Middle frontal gyrus (tissue), 1 donor: ENCODE data around the gene TLE3.

Experiments
- DNase-seq: peaks from one replicate; pipeline ENCODE4 v3.0.0-alpha.2; 2015; ENCODE audit warnings: low spot score; ENCODE audit errors: extremely low spot score

TLE3 gene

GRCh38 chr15:70048578-70049514 lies 48.9 kb downstream of the TLE3 start:
- no peak for DNase-seq

- no peak for DNase-seq
Observed at GRCh38 chr15:70048198-70048565, 49.5 kb downstream of the TLE3 start.

DNA sequence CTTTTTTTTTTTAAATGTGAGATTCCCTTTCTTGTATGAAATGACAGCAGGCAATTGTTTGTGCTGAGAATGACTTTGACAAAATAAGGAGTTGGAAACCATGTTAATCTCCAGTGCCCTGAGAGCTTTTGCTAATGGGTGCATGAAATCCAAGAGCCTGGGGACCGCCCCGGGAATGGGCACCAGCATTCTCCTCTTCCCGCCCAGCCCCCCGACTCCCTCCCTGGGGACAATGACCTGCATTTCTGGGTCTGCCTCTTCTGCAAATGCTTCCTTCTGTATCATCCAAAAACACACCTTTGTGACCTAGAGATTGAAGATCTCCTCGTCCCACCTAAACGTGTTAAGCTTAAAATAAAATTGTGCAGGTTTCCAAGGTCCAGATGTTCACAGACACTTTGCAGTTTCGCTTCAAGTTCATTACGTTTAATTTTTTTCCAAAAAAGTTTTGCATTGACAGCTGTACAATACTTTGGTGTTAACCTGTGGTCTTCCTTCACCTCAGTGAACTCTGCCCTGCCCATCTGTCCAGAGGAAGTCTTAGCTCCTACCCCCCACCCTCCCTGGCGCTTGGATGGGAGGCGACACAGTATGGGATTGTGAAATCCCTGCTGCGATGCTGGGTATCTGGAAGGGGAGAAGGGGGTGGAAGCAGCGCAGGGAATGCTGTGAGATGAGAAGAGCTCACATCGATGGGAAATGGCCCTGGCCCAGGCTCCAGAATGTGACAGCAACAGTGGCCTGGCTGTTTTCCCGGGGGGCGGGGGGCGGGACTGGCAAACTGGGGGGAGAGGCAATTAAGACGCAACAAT lies 50.1 kb downstream of the TLE3 start:
- no peak for DNase-seq

- DNase-seq: no peak
Observed at GRCh38 chr15:70046679-70047369, 50.9 kb downstream of the TLE3 start.

DNA sequence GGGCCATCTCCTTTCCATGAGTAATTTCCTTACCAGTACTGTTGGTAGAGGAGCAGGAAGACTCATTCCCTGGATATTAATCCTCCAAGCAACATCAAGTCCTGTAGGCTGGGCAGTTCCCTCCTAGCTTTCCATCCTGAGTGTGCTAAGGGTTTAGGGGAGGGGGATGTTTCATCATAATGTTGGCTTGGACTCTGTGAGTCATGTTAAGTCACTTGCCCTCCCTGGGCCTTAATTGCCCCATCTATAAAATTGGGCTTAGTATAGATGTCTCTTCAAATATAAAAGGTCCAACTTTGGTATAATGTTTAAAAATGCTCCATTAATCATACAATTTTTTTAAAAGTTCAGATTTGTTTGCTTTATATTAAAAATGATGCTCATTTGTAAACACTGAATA lies 52.7 kb downstream of the TLE3 start:
- DNase-seq: no peak

DNA sequence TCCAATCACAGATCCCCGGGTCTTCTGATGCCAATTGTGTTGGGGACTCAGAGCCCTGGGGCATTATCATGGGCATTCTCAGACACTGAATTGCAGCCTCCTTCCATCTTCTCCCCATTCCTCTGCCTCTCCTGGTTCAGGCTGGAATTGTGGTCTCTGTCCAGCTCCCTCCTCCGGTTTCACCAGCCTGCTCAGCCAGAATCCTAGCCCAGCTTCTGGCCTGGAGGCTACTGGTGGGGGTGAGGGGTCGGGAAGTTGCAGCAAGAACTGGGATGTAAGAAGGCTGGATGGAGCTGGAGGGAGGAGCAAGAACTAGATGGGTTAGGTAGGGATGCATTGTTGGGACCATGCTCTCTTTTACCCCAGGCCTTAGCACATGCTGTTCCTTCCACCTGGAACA lies 53.5 kb downstream of the TLE3 start:
- no peak for DNase-seq

DNA sequence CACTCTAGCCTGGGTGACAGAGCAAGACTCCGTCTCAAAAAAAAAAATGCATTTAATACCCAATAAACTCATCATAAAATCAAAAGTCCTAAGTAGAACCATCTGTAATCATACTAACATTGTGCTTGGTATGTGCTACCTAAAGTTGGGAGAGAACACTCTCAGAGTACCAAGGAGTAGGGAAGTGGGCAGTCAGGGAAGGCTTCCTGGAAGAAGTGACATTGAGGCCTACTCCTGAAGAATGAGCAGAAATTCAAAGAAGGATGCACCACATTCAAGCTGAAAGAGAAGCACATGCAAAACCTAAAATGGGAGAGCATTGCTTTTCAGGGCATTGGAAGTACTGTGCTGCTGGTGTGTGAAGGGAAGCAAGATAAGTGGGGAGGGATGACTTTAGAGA lies 54.1 kb downstream of the TLE3 start:
- DNase-seq: no peak

GRCh38 chr15:70042553-70043214 lies 55.0 kb downstream of the TLE3 start:
- DNase-seq: no peak

- DNase-seq: no peak
Observed at GRCh38 chr15:70039917-70040316, 57.8 kb downstream of the TLE3 start.

- no peak for DNase-seq
Observed at GRCh38 chr15:70038730-70039392, 58.9 kb downstream of the TLE3 start.

GRCh38 chr15:70037292-70037640 lies 60.5 kb downstream of the TLE3 start:
- DNase-seq: no peak

GRCh38 chr15:70036585-70037291 lies 61.0 kb downstream of the TLE3 start:
- DNase-seq: no peak

DNA sequence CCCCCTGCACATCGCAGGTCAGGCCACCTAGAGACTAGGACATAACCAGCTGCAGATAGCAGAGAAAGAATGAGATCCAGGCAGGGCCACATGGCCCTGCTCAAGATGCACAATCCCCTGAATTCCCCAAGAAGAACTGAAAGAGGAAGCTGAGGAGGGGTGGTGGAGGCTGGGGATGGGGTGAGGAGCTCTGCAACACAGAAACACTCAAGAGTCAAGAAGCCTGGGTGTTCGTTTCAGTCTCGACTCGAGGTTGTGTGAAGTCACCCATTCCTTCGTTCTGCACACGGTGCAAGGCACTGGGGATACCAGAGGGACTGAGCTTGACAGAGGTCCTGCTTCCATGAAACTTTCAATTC lies 62.0 kb downstream of the TLE3 start:
- no peak for DNase-seq

- no peak for DNase-seq
Observed at GRCh38 chr15:70035051-70035718, 62.5 kb downstream of the TLE3 start.

GRCh38 chr15:70034596-70034995 lies 63.1 kb downstream of the TLE3 start:
- no peak for DNase-seq

GRCh38 chr15:70034141-70034540 lies 63.6 kb downstream of the TLE3 start:
- no peak for DNase-seq

- no peak for DNase-seq
Observed at GRCh38 chr15:70033529-70034140, 64.1 kb downstream of the TLE3 start.

- no peak for DNase-seq
Observed at GRCh38 chr15:70033109-70033508, 64.6 kb downstream of the TLE3 start.

- no peak for DNase-seq
Observed at GRCh38 chr15:70032509-70032908, 65.2 kb downstream of the TLE3 start.
